Suprapubic skin (tissue), 3 donors: ENCODE data around the gene SOX6.

Experiments used
- CTCF ChIP-seq, 2 donors: fragments of 200-600 bp in 1 of 2; fragments of 450-650 bp in 1 of 2; sonication (generic) in 1 of 2; IDR thresholded peaks; one replicate each; pipeline ENCODE4 v1.5.1; 2016 to 2019; ENCODE audit warnings: antibody characterized with exemption in 2 of 2, mild to moderate bottlenecking in 1 of 2, moderate library complexity in 1 of 2
- POLR2AphosphoS5 ChIP-seq, 3 donors: sonication (generic); formaldehyde crosslinking; IDR thresholded peaks; one replicate each; pipeline ENCODE4 v1.6.1; 2017; ENCODE audit warnings: antibody characterized with exemption in 3 of 3

GRCh38 chr11:16225623-16226022, 130.7 kb downstream of the SOX6 start:
- TF ChIP-seq POLR2AphosphoS5 (IDR thresholded peaks at IDR 0.05) (no peak), CTCF (IDR thresholded peaks at IDR 0.05) (no peak)
